Activated T-cell treated with anti-CD3 and anti-CD28 coated beads for 24 hours (primary cell): ENCODE measurements around the gene ILRUN.
"Not testable (repeated sequence)": the region's sequence is repeated elsewhere in the genome, so short reads cannot be mapped to it uniquely, and the experiment has no call there.

Experiments used
- DNase-seq: peaks from one replicate; pipeline ENCODE4 v3.0.0-alpha.2; 2020; ENCODE audit warnings: low read depth

The ILRUN gene

GRCh38 chr6:34697544-34697836, 923 bp upstream of the ILRUN start:
- DNase-seq: no peak

DNA sequence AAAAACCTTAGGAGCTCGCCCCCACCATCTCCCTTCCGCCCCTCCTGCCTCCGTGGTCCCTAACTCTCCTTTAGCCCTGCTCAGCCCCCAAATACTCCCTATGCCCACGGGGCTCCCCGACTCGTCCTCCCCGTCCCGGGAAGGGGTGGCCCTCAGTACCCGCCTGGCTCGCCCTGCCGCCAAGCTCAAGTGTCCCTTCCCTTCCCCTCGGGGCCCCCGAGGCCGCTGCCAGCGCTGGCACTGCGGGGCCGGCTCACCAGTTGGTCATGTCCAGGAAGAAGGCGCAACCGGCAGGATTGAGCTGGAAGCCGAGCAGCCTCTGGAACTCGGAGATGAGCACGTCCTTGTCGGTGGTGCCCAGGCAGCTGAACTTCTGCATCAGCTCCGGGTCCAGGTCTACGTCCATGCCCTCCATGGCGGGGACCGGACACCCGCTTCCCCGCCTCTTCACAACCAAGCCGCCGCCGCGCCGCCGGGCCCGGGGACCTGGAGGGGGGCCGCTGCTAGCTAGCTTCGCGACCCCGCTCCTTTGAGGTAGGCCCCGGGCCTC, 303 bp downstream of the ILRUN start:
- no peak for DNase-seq

- no peak for DNase-seq
These were observed 808 bp downstream of the ILRUN start for GRCh38 chr6:34695729-34696188.

GRCh38 chr6:34692280-34692679, 4.3 kb downstream of the ILRUN start:
- DNase-seq: no peak

GRCh38 chr6:34689742-34690141, 6.8 kb downstream of the ILRUN start:
- DNase-seq: no peak

- DNase-seq: no peak
These were observed 7.6 kb downstream of the ILRUN start for GRCh38 chr6:34688956-34689355.

GRCh38 chr6:34684919-34685318, 11.6 kb downstream of the ILRUN start:
- no peak for DNase-seq

DNA sequence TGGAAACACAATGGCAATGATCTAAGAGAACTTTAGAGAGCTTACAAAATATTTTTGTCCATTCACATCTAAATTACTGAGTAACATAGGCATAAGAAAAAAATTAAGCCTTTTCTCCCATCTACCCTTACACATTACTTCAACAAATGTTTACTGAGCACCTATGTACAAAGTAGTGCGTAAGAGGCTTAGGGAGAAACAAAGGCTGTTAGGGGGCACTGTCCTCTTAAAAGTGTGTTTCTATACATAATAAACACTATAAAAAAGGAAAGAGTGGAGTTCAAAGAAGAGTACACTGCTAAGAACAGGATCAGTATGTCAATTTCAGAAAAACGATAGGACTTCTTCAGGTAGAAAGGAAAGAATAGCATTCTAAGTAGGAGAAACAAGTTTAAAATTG, 12.2 kb downstream of the ILRUN start:
- DNase-seq: no peak

GRCh38 chr6:34680802-34681515, 15.6 kb downstream of the ILRUN start:
- no peak for DNase-seq

GRCh38 chr6:34680313-34680712, 16.3 kb downstream of the ILRUN start:
- not testable (repeated sequence) for DNase-seq

DNA sequence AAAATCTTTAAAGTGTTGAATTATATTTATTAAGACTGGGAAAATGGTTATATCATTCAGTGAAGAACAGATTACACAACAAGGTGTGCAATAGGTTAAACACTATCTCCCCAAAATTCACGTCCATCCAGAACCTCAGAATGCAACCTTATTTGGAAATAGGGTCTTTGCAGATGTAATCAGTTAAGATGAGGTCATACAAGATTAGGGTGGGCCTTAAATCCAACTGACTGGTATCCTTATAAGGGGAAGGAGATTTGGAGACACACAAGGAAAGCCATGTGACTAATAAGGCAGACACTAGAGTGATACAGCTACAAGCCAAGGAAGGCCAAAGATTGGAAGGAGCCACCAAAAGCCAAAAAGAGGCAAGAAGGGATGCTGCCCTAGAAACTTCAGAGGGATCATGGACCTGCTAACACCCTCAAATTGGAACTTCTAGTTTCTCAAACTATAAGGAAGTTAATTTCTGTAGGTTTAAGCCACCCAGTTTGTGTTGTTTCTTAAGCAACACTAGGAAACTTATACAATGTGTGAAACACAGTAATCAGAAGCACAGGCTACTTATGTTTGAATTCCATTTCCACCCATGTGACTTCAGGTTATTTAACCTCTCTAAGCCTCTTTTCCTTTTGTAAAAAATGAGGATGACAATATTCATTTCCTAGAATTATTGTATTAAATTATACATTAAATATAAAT, 16.9 kb downstream of the ILRUN start:
- DNase-seq: no peak

DNA sequence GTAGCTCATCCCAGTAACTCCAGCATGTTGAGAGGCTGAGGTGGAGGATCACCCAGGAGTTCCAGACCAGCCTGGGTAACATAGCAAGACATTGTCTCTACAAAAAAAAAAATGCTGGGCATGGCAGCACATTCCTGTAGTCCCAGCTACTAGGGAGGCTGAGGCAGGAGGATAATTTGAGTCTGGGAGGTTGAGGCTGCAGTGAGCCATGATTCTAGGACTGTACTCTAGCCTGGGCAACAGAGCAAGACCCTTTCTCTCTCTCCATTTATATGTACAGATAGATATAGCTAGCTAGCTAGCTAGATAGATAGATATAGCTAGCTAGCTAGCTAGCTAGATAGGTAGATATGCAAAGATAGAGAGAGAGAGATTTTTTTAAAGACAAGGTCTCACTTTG, 20.4 kb downstream of the ILRUN start:
- no peak for DNase-seq

- not testable (repeated sequence) for DNase-seq
These were observed 21.6 kb downstream of the ILRUN start for GRCh38 chr6:34674930-34675329.

GRCh38 chr6:34674268-34674639, 22.3 kb downstream of the ILRUN start:
- DNase-seq: no peak

- DNase-seq: no peak
These were observed 23.5 kb downstream of the ILRUN start for GRCh38 chr6:34673064-34673463.

DNA sequence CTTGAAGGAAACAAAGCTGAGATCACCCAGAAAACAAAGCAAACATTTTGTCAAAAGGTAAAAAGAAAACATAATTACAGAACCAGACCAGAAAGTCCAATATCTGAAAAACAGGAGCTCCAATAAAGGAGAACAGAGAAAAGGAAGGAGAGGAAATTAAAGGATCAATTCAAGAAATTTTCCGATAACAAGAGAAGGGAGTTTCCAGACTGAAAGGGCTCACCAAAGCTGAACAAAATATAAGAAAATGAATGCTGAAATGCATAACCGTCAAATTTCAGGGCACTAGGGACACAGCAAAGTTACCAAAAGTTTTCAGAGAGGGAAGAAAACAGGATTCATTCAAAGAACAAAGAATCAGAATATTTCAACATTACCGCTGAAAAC, 23.9 kb downstream of the ILRUN start:
- DNase-seq: no peak

DNA sequence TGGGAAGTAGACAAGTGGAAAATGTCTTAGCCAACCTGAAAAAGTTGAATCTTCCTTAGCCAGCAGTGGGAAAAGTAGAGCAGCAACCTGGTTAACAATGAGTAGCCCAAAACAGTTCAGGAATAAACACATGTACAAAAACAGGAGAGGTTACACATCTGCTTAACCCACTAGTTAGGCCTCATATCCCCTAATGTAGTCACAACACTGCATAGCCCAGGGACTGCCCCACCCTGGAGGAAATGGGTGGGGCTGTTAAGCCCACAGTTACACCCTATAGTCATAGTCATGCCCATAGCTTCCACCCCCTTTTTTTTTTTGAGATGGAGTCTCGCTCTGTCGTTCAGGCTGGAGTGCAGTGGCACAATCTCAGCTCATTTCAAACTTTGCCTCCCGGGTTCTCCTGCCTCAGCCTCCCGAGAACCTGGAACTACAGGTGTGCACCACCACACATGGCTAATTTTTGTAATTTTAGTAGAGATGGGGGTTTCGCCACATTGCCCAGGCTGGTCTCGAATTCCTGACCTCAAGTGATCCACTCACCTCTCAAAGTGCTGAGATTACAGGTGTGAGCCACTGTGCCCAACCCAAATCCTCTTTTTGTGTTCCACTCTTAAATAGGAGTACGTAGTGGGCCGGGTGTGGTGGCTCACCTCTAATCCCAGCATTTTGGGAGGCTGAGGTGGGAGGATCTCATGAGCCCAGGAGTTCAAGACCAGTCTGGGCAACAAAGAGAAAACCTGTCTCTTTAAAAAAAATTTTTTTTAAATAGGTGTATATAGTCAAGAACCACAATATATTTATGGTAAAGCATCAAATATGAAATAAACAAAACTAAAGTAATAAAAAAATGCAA, 24.5 kb downstream of the ILRUN start:
- peak; percentile 70 for DNase-seq

DNA sequence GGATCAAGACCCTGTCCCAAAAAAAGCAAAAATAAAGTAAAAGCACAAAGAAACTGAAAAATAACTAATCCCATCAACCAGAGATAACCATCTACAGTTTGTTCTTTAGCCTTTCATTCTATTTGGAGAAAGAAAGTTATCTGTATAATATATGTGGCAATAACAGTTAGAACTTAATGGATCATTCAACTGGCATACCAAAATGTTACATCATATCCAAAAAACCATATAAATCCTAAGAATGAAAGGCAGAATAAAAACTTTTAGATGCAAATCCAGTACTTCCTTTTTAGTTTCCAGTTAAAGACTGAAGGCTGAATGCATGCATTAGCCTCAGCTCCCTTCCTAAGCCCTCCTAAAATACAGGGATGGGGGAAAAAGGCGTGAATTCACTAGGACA, 25.2 kb downstream of the ILRUN start:
- no peak for DNase-seq

DNA sequence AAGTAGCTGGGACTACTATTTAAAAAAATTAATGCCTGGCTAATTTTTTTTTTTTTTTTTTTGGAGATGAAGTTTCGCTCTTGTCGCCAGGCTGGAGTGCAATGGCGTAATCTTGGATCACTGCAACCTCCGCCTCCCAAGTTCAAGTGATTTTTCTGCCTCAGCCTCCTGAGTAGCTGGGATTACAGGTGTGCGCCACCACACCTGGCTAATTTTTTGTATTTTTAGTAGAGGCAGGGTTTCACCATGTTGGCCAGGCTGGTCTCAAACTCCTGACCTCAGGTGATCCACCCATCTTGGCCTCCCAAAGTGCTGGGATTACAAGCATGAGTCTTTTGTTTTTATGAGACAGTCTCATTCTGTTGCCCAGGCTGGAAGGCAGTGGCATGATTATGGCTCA, 27.8 kb downstream of the ILRUN start:
- DNase-seq: not testable (repeated sequence)

- no peak for DNase-seq
These were observed 28.9 kb downstream of the ILRUN start for GRCh38 chr6:34667481-34668238.

- no peak for DNase-seq
These were observed 31.5 kb downstream of the ILRUN start for GRCh38 chr6:34665019-34665418.
